VCaP (cell line): ENCODE data around the gene UCN3.

ENCODE experiments used
- H3K27ac ChIP-seq: fragments of 450-650 bp; 2 replicates; pipeline ENCODE4 v1.5.1; 2017
- CTCF ChIP-seq: fragments of 450-650 bp; conservative IDR thresholded peaks from 2 replicates; pipeline ENCODE4 v1.5.1; 2017; ENCODE audit warnings: mild to moderate bottlenecking, moderate library complexity

The UCN3 gene

GRCh38 chr10:5381187-5381586 lies 16.4 kb downstream of the UCN3 start:
- H3K27ac ChIP-seq, result no peak overlapping the region
- TF ChIP-seq CTCF, result no peak

GRCh38 chr10:5385224-5385623 lies 20.5 kb downstream of the UCN3 start:
- no peak for TF ChIP-seq CTCF
- H3K27ac ChIP-seq, result no peak overlapping the region

- TF ChIP-seq CTCF, result no peak
- H3K27ac ChIP-seq, result no peak overlapping the region
These were observed 22.4 kb downstream of the UCN3 start for GRCh38 chr10:5387169-5387568.

GRCh38 chr10:5390607-5391205 lies 25.9 kb downstream of the UCN3 start:
- TF ChIP-seq CTCF, result no peak

GRCh38 chr10:5391790-5392189 lies 27.0 kb downstream of the UCN3 start:
- TF ChIP-seq CTCF, result no peak
- H3K27ac ChIP-seq, result no peak overlapping the region

More at GRCh38 chr10:5390607-5391205, 25.9 kb downstream of the UCN3 start:
- no peak overlapping the region for H3K27ac ChIP-seq

- no peak overlapping the region for H3K27ac ChIP-seq
- TF ChIP-seq CTCF, result no peak
These were observed 28.8 kb downstream of the UCN3 start for GRCh38 chr10:5393529-5393928.

- no peak overlapping the region for H3K27ac ChIP-seq
- no peak for TF ChIP-seq CTCF
These were observed 30.4 kb downstream of the UCN3 start for GRCh38 chr10:5395168-5395567.
